ENCODE measurements around the gene NCR3LG1.

GRCh38 chr11:17369684-17370243, 18.2 kb downstream of the NCR3LG1 start:
- TF ChIP-seq CTCF (IDR thresholded peaks at IDR 0.05) (no peak), EP300 (IDR thresholded peaks at IDR 0.05) (no peak), POLR2A (IDR thresholded peaks at IDR 0.05) (no peak)
